ENCODE measurements around the gene LSM2. TPM values are rescaled to one million over a fixed set of nuclear protein-coding genes. Genes with fewer than 3 reads are reported as not detected.

Gene LSM2
- total and polyA plus RNA-seq, 9 of the 15 experiments (the other 6 are each of a cell fraction or from before 2014, with no cell fraction given), result 154 to 407 (median 223) TPM

DNA sequence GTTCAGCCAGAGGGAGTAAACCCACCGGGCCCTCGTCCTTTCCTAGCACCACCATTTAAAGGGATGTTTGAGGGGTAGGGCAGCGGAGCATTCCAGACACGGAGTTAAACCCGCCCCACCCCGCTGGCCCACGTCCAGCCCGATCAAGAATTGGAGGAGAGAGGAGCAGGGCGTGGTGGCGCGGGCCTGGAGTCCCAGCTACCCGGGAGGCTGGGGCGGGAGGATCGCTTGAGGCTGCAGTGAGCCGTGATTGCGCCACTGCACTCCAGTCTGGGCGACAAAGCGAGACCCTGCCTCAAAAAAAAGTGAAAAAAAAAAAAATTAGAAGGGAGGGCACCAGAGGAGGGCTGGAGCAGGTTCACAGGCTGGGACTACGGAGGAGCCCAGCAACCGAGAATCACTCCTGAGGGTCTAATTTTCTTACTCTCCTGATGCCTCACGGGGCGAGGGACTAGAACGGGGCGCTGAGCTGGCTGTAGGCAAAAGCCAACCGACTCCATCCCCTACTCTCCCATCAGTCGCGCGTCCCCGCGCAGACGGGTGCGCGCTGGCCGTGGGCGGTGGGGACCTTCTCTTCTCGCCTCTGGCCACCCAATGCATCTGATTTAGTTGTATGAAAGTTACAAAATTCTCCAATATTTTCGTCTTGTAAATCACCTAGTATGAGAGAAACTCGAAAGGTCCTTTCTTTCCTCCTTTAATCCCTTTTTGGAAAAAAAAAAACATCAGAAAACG, 14.7 kb upstream of the LSM2 start (continued):
- TF ChIP-seq JUN (IDR thresholded peaks at IDR 0.05; ENCODE audit: borderline replicate concordance, low read depth, low read length) (no peak), JUN (CRISPR knock-in tag; IDR thresholded peaks at IDR 0.05; ENCODE audit: borderline replicate concordance) (no peak), CBX1 (IDR thresholded peaks at IDR 0.05; ENCODE audit: low read depth) (peak; percentile 85), HDAC8 (tag; IDR thresholded peaks at IDR 0.05) (peak; percentile 72; the same call in 1 of the 2 replicates), TBL1XR1 (IDR thresholded peaks at IDR 0.05; ENCODE audit: low read length in 2 of 2) (no peak), CAMTA2 (CRISPR knock-in tag; conservative IDR thresholded peaks at IDR 0.05) (0 out of 2 replicates have a peak, but pooled peaks have one; percentile 10), SRSF1 (IDR thresholded peaks at IDR 0.05; ENCODE audit: low read depth, low read length) (no peak), HCFC1 (IDR thresholded peaks at IDR 0.05; ENCODE audit: low read depth, low read length) (no peak; the same call in 1 of the 2 replicates), ZNF589 (CRISPR knock-in tag; IDR thresholded peaks at IDR 0.05; ENCODE audit: low read depth) (peak; percentile 82; the same call in 1 of the 2 replicates), PCBP2 (IDR thresholded peaks at IDR 0.05; ENCODE audit: low read depth, low read length, poor library complexity, severe bottlenecking) (no peak), HLTF (IDR thresholded peaks at IDR 0.05) (peak; percentile 95), ELF2 (CRISPR knock-in tag; IDR thresholded peaks at IDR 0.05) (0 out of 2 replicates have a peak, but pooled peaks have one; percentile 22), ZNF644 (tag; IDR thresholded peaks at IDR 0.05; ENCODE audit: low read depth) (peak; percentile 31; the same call in 1 of the 2 replicates), JUND (IDR thresholded peaks at IDR 0.05; ENCODE audit: borderline replicate concordance, low read depth, low read length) (no peak), JUND (tag; IDR thresholded peaks at IDR 0.05; ENCODE audit: borderline replicate concordance, low read depth, low read length) (peak; percentile 4; the same call in 1 of the 3 replicates), TEAD1 (CRISPR knock-in tag; IDR thresholded peaks at IDR 0.05) (peak; percentile 39 to 75; a peak in 1 of 4 replicates)
- TF ChIP-seq, protein P1, sequence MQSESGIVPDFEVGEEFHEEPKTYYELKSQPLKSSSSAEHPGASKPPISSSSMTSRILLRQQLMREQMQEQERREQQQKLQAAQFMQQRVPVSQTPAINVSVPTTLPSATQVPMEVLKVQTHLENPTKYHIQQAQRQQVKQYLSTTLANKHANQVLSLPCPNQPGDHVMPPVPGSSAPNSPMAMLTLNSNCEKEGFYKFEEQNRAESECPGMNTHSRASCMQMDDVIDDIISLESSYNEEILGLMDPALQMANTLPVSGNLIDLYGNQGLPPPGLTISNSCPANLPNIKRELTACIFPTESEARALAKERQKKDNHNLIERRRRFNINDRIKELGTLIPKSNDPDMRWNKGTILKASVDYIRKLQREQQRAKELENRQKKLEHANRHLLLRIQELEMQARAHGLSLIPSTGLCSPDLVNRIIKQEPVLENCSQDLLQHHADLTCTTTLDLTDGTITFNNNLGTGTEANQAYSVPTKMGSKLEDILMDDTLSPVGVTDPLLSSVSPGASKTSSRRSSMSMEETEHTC (IDR thresholded peaks at IDR 0.05), result 0 out of 2 replicates have a peak, but pooled peaks have one; percentile 41
- TF ChIP-seq, protein P2, sequence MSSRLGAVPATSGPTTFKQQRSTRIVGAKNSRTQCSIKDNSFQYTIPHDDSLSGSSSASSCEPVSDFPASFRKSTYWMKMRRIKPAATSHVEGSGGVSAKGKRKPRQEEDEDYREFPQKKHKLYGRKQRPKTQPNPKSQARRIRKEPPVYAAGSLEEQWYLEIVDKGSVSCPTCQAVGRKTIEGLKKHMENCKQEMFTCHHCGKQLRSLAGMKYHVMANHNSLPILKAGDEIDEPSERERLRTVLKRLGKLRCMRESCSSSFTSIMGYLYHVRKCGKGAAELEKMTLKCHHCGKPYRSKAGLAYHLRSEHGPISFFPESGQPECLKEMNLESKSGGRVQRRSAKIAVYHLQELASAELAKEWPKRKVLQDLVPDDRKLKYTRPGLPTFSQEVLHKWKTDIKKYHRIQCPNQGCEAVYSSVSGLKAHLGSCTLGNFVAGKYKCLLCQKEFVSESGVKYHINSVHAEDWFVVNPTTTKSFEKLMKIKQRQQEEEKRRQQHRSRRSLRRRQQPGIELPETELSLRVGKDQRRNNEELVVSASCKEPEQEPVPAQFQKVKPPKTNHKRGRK (tag; IDR thresholded peaks at IDR 0.05), result 0 out of 2 replicates have a peak, but pooled peaks have one; percentile 13
- TF ChIP-seq, protein P3, sequence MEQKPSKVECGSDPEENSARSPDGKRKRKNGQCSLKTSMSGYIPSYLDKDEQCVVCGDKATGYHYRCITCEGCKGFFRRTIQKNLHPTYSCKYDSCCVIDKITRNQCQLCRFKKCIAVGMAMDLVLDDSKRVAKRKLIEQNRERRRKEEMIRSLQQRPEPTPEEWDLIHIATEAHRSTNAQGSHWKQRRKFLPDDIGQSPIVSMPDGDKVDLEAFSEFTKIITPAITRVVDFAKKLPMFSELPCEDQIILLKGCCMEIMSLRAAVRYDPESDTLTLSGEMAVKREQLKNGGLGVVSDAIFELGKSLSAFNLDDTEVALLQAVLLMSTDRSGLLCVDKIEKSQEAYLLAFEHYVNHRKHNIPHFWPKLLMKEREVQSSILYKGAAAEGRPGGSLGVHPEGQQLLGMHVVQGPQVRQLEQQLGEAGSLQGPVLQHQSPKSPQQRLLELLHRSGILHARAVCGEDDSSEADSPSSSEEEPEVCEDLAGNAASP (IDR thresholded peaks at IDR 0.05), result no peak
- TF ChIP-seq, protein P4, sequence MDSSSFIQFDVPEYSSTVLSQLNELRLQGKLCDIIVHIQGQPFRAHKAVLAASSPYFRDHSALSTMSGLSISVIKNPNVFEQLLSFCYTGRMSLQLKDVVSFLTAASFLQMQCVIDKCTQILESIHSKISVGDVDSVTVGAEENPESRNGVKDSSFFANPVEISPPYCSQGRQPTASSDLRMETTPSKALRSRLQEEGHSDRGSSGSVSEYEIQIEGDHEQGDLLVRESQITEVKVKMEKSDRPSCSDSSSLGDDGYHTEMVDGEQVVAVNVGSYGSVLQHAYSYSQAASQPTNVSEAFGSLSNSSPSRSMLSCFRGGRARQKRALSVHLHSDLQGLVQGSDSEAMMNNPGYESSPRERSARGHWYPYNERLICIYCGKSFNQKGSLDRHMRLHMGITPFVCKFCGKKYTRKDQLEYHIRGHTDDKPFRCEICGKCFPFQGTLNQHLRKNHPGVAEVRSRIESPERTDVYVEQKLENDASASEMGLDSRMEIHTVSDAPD (CRISPR knock-in tag; IDR thresholded peaks at IDR 0.05), result no peak
- TF ChIP-seq, protein P5, sequence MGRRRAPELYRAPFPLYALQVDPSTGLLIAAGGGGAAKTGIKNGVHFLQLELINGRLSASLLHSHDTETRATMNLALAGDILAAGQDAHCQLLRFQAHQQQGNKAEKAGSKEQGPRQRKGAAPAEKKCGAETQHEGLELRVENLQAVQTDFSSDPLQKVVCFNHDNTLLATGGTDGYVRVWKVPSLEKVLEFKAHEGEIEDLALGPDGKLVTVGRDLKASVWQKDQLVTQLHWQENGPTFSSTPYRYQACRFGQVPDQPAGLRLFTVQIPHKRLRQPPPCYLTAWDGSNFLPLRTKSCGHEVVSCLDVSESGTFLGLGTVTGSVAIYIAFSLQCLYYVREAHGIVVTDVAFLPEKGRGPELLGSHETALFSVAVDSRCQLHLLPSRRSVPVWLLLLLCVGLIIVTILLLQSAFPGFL (CRISPR knock-in tag; IDR thresholded peaks at IDR 0.05), result peak; percentile 68; the same call in 1 of the 2 replicates
